IMR-90 (cell line): ENCODE results near the gene MAK. TPM values are rescaled to one million over a fixed set of nuclear protein-coding genes. Genes with fewer than 3 reads are reported as not detected.

Source experiments
- ATAC-seq: fragments of 200-7000 bp; cut with Tn5 transposase; 2 replicates; pipeline ENCODE4 v1.9.1; 2020; ENCODE audit warnings: low read depth, mild to moderate bottlenecking, moderate library complexity
- BruUV-seq: library from RNA; stranded (reverse); fragments of 400-500 nt; replicated peaks from 2 replicates; lab custom pipeline; 2021; lab: Mats Ljungman, UMichigan
- CTCF ChIA-PET: fragments of 300-600 bp; formaldehyde crosslinking; extraction: SDS; loops from one replicate; lab custom pipeline; 2021; ENCODE audit warnings: antibody characterized with exemption; lab: Yijun Ruan, JAX
- POLR2A ChIA-PET: fragments of 300-600 bp; sonication (Branson Sonifier 250); formaldehyde crosslinking; loops from one replicate; lab custom pipeline; 2022; ENCODE audit warnings: antibody characterized with exemption; ENCODE audit not compliant: unreplicated experiment; lab: Charles Lee
- DNase-seq: peaks from one replicate; pipeline ENCODE4 v3.0.0; 2013
- H2AFZ ChIP-seq: replicated peaks from 2 replicates; pipeline ENCODE3; 2013; ENCODE audit warnings: low read length, mild to moderate bottlenecking; ENCODE audit not compliant: poor library complexity
- H2AK5ac ChIP-seq: 2 replicates; pipeline ENCODE4 v1.6.1; 2013; ENCODE audit warnings: low read depth, low read length, inconsistent platforms
- H2AK9ac ChIP-seq: replicated peaks from 2 replicates; pipeline ENCODE3; 2013; ENCODE audit warnings: mild to moderate bottlenecking, low read depth, low read length, moderate library complexity; ENCODE audit not compliant: poor library complexity
- H2BK120ac ChIP-seq: 2 replicates; pipeline ENCODE4 v1.6.1; 2013; ENCODE audit warnings: low read depth, low read length, inconsistent platforms
- H2BK15ac ChIP-seq: 3 replicates; pipeline ENCODE4 v1.6.1; 2013; ENCODE audit warnings: low read depth, low read length, inconsistent platforms
- H2BK20ac ChIP-seq: 2 replicates; pipeline ENCODE4 v1.6.1; 2013; ENCODE audit warnings: low read depth, mild to moderate bottlenecking, inconsistent platforms, low read length, moderate library complexity
- H2BK5ac ChIP-seq: 2 replicates; pipeline ENCODE4 v1.6.1; 2013; ENCODE audit warnings: mild to moderate bottlenecking, low read depth, low read length, inconsistent platforms; ENCODE audit not compliant: poor library complexity, severe bottlenecking
- H3K14ac ChIP-seq: replicated peaks from 2 replicates; pipeline ENCODE4 v1.6.1; 2013; ENCODE audit warnings: low read depth, low read length, inconsistent platforms
- H3K18ac ChIP-seq: 2 replicates; pipeline ENCODE4 v1.6.1; 2013; ENCODE audit warnings: low read depth, low read length, control low read depth
- H3K23ac ChIP-seq: 2 replicates; pipeline ENCODE4 v1.6.1; 2013; ENCODE audit warnings: low read depth, low read length, inconsistent platforms
- H3K27ac ChIP-seq: 2 replicates; pipeline ENCODE4 v1.5.1; 2013; ENCODE audit warnings: mild to moderate bottlenecking, control low read depth, low read length; ENCODE audit not compliant: insufficient read depth
- H3K27me3 ChIP-seq: 2 replicates; pipeline ENCODE4 v1.6.1; 2013; ENCODE audit warnings: low read length; ENCODE audit not compliant: control insufficient read depth, insufficient read depth
- H3K36me3 ChIP-seq: 2 replicates; pipeline ENCODE4 v1.6.1; 2013; ENCODE audit warnings: low read length, mixed read lengths; ENCODE audit not compliant: control insufficient read depth, insufficient read depth
- H3K4ac ChIP-seq: 2 replicates; pipeline ENCODE4 v1.6.1; 2013; ENCODE audit warnings: low read depth, low read length, inconsistent platforms
- H3K4me1 ChIP-seq: 2 replicates; pipeline ENCODE4 v1.6.1; 2013; ENCODE audit warnings: low read length, mixed read lengths; ENCODE audit not compliant: control insufficient read depth, insufficient read depth
- H3K4me2 ChIP-seq: 2 replicates; pipeline ENCODE4 v1.6.1; 2013; ENCODE audit warnings: low read depth, mild to moderate bottlenecking, control low read depth, low read length, moderate library complexity
- H3K4me3 ChIP-seq: 2 replicates; pipeline ENCODE4 v1.5.1; 2013; ENCODE audit warnings: low read depth, mild to moderate bottlenecking, control low read depth, low read length, moderate library complexity; ENCODE audit not compliant: insufficient read depth
- H3K56ac ChIP-seq: 2 replicates; pipeline ENCODE4 v1.6.1; 2013; ENCODE audit warnings: low read length, inconsistent platforms; ENCODE audit not compliant: insufficient read depth; ENCODE audit errors: extremely low read depth
- H3K79me1 ChIP-seq, 2 experiments: 2 replicates each; pipeline ENCODE4 v1.6.1; 2013; ENCODE audit warnings: low read length in 2 of 2, inconsistent platforms in 1 of 2, low read depth in 1 of 2
- H3K9ac ChIP-seq: 2 replicates; pipeline ENCODE4 v1.6.1; 2013; ENCODE audit warnings: low read depth, low read length, control low read depth
- H3K9me1 ChIP-seq: 2 replicates; pipeline ENCODE4 v1.6.1; 2013; ENCODE audit warnings: low read length, inconsistent platforms; ENCODE audit not compliant: insufficient read depth
- H3K9me3 ChIP-seq: 2 replicates; pipeline ENCODE4 v1.6.1; 2013; ENCODE audit warnings: low read length; ENCODE audit not compliant: control insufficient read depth, insufficient read depth
- H4K20me1 ChIP-seq: 2 replicates; pipeline ENCODE4 v1.6.1; 2013; ENCODE audit warnings: low read length, inconsistent platforms; ENCODE audit not compliant: insufficient read depth
- H4K5ac ChIP-seq: 2 replicates; pipeline ENCODE4 v1.6.1; 2013; ENCODE audit warnings: mild to moderate bottlenecking, low read depth, low read length, control low read depth
- H4K8ac ChIP-seq, 2 experiments: 2 replicates each; pipeline ENCODE4 v1.6.1; 2013; ENCODE audit warnings: low read depth in 2 of 2, low read length in 2 of 2, control low read depth in 1 of 2, inconsistent platforms in 1 of 2
- H4K91ac ChIP-seq: 2 replicates; pipeline ENCODE4 v1.6.1; 2013; ENCODE audit warnings: low read depth, low read length, inconsistent platforms; ENCODE audit not compliant: insufficient read depth
- MAFK ChIP-seq: IDR thresholded peaks from 2 replicates; pipeline ENCODE4 v1.6.1; 2012; ENCODE audit warnings: low read depth, low read length, improper control_type of control experiment
- RAD21 ChIP-seq: IDR thresholded peaks from 2 replicates; pipeline ENCODE4 v1.6.1; 2012; ENCODE audit warnings: low read length, improper control_type of control experiment
- WGBS, 2 experiments: methylation state at CpG; one replicate each; pipeline versions ENCODE4 v1.1.5 to v1.1.7; 2013; ENCODE audit warnings: missing lambda C conversion rate in 2 of 2; ENCODE audit not compliant: insufficient read length in 1 of 2; ENCODE audit errors: extremely low coverage in 2 of 2; 5-methylcytosine and 5-hydroxymethylcytosine counted together
- dilution Hi-C: fragments of 300-500 bp; cut with HindIII; formaldehyde crosslinking; loops from one replicate; pipeline ENCODE4 v1.14.3; 2018; ENCODE audit warnings: low sequenced_read_pairs; ENCODE audit not compliant: unreplicated experiment
- in situ Hi-C: fragments of 300-500 bp; cut with MboI; formaldehyde crosslinking; loops from 3 replicates; pipeline ENCODE4 v1.14.3; 2019; ENCODE audit warnings: low sequenced_read_pairs, inconsistent platforms, mixed read lengths
- intact Hi-C: fragments of 100-400 bp; cut with micrococcal nuclease; formaldehyde crosslinking; loops from 2 replicates; pipeline ENCODE4 v1.10.0; 2022
- polyA plus RNA-seq, 3 experiments: library from polyadenylated mRNA; depleted of rRNA; stranded (reverse); fragments of >200 nt; gene quantifications; 2 replicates each; pipeline ENCODE4 v1.2.3, GENCODE V29; 2012; ENCODE audit warnings: low replicate concordance in 1 of 3
- total RNA-seq: library from RNA; depleted of rRNA; stranded (reverse); fragments of >200 nt; gene quantifications from 2 replicates; pipeline ENCODE4 v1.2.3, GENCODE V29; 2012

Gene MAK
- total and polyA plus RNA-seq, 2 of the 4 experiments (the other 2 are of a cell fraction), result not detected

GRCh38 chr6:10769419-10769818 is 68.9 kb downstream of the MAK start:
- Histone ChIP-seq H3K23ac (no peak overlapping the region), H3K4me1 (no peaks in the 10 kb centered on the region), H3K4me2 (no peak overlapping the region), H3K9me3 (no peaks in the 10 kb centered on the region), H2AK5ac (no peak overlapping the region), H4K91ac (no peak overlapping the region), H3K79me1 (no peaks in the 10 kb centered on the region), H3K14ac (no peak overlapping the region), H3K4ac (no peak overlapping the region), H3K9ac (no peak overlapping the region), H2BK5ac (no peak overlapping the region), H3K36me3 (peaks cover 9% of the 10 kb centered on the region), H3K9me1 (0 out of 2 replicates have a peak, but pooled peaks cover 4% of the 10 kb centered on the region), H3K18ac (no peak overlapping the region), H4K5ac (no peak overlapping the region), H2BK120ac (no peak overlapping the region), H4K20me1 (no peaks in the 10 kb centered on the region), H2BK15ac (no peak overlapping the region), H3K27ac (no peak overlapping the region), H3K4me3 (no peak overlapping the region), H3K56ac (no peak overlapping the region), H2BK20ac (no peak overlapping the region), H2AFZ (no peak overlapping the region), H3K27me3 (no peaks in the 10 kb centered on the region), H2AK9ac (no peak overlapping the region), H4K8ac (no peak overlapping the region)
- ChIA-PET CTCF (no interaction called here), POLR2A (no interaction called here)
- BruUV-seq, result no TSS peak
- dilution Hi-C loops (no loop called here), intact Hi-C loops (no loop called here), in situ Hi-C loops (no loop called here)
- no peak for TF ChIP-seq RAD21
- TF ChIP-seq MAFK, result 0 out of 2 replicates have a peak, but pooled peaks have one; percentile 7
- DNase-seq (no peak), ATAC-seq (no peak)
- WGBS, 2 experiments, result no CpG with 5 or more reads among the region's 3 CpGs
